SK-N-MC (cell line): ENCODE measurements around the gene DHX29.

Source experiments
- FOXP2 ChIP-seq: optimal IDR thresholded peaks from 2 replicates; pipeline ENCODE3; 2011; ENCODE audit warnings: mild to moderate bottlenecking, moderate library complexity; ENCODE audit not compliant: insufficient read depth; ENCODE audit errors: extremely low read length, control extremely low read depth
- POLR2AphosphoS5 ChIP-seq: IDR thresholded peaks from 2 replicates; pipeline ENCODE4 v1.6.1; 2012; ENCODE audit warnings: mild to moderate bottlenecking, low read depth, low read length, borderline replicate concordance

DNA sequence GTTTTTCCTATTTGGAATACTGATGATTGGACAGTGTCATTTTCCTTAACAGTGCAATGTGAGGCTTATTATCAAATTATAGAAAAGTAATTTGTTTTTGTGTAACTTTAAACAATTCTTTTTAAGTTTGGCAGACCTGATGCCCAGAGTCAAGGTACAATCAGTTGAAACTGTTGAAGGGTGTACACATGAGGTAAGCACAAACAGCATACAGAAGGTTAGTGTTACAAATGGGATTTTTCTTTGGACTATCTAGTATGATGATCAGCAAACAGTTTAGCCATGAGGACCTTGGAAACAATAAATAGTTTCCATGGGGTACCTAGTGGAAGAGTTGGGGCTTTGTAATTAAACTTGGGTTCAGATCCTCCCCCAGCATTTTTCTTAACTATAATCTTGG, 16.5 kb upstream of the DHX29 start:
- TF ChIP-seq POLR2AphosphoS5: no peak
- no peak for TF ChIP-seq FOXP2
